Right ventricle myocardium superior (tissue), 1 donor: ENCODE results near the gene CACNA2D2. TPM values are rescaled to one million over a fixed set of nuclear protein-coding genes. Genes with fewer than 3 reads are reported as not detected.

Experiments used
- ATAC-seq: fragments of 200-7000 bp; cut with Tn5 transposase; one replicate; pipeline ENCODE4 v1.9.1; 2020; ENCODE audit warnings: mild to moderate bottlenecking; ENCODE audit not compliant: poor library complexity
- DNase-seq: peaks from one replicate; pipeline ENCODE4 v3.0.0-alpha.2; 2020
- intact Hi-C: fragments of 100-400 bp; cut with DNase I; formaldehyde crosslinking; loops from one replicate; pipeline ENCODE4 v1.11.2; 2022
- total RNA-seq: library from RNA; stranded (reverse); fragmentation: NEBNext Ultra II Directional; extraction: Animal tissue kit (Norgen Biotek cat#: 25700); gene quantifications from one replicate; pipeline ENCODE4 v1.2.1, GENCODE V29; 2021
- donor health status: DM: no; HTN: yes; CAD: no; lungs with severe emphysema.

The CACNA2D2 gene
- total RNA-seq, 1 donor from 2014 or later, result 1.6 TPM

- intact Hi-C loops, result loop anchor here (5.0 kb wide), 1 partner anchor 197 kb away; no protein-coding TSS in a partner anchor
- ATAC-seq, result no peak
- DNase-seq, result no peak
These were observed 158.4 kb downstream of the CACNA2D2 start for GRCh38 chr3:50345008-50345407.

GRCh38 chr3:50342813-50343633, 160.4 kb downstream of the CACNA2D2 start:
- ATAC-seq (no peak), DNase-seq (no peak)
- intact Hi-C loops, result no loop called here

DNA sequence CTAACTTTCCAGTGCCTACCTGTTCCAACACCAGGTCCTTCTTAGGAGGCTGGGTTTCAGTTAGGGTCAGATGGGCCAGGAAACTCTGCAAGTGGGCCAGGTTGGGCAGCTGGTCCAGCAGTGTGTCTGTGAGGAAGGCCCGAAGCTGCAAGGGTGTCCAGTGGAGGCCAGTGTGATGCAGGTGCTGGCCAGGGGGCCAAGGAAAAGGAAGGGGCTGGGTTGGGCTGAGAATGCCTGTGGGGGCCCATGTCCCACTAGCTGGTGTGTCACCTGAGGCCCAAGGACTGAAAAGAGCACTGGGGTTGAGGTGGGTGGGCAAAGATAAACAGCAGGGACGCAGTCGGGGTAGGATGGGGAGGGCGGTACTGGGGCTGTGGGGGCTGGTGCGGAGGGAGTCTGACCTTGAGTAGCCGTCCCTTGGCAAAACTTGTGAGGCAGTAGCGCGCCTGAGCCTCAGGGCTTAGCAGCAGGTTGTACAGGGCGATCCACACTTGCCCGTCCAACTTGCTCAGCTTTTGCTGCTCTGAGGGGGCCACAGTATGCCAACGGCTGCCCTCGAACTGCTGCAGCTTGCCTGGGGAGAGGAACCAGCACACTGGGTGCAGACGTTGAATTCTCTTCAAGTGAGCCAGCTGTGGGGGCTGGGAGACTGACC, 161.3 kb downstream of the CACNA2D2 start:
- DNase-seq (no peak), ATAC-seq (no peak)
- intact Hi-C loops, result no loop called here

DNA sequence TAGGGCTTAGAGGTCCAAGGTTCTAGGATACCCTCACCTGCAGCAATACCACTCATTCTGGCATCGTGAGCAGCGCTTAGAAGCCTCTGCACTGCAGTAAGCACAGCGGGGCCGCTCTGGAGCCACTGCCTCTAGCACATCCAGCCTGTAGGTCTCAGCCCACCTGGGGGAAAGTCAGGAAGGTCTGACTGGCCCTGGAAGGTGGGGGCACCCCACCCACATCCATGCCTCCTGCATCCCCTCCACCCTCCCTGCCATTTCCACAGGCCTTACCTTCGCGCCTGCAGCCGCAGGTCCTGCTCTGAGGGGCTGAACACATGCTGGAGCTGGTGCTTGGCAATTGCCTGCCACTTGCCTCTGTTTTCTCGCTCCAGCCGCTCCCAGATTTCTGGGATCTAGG, 161.9 kb downstream of the CACNA2D2 start:
- intact Hi-C loops, result no loop called here
- ATAC-seq, result no peak
- DNase-seq, result peak; percentile 46

DNA sequence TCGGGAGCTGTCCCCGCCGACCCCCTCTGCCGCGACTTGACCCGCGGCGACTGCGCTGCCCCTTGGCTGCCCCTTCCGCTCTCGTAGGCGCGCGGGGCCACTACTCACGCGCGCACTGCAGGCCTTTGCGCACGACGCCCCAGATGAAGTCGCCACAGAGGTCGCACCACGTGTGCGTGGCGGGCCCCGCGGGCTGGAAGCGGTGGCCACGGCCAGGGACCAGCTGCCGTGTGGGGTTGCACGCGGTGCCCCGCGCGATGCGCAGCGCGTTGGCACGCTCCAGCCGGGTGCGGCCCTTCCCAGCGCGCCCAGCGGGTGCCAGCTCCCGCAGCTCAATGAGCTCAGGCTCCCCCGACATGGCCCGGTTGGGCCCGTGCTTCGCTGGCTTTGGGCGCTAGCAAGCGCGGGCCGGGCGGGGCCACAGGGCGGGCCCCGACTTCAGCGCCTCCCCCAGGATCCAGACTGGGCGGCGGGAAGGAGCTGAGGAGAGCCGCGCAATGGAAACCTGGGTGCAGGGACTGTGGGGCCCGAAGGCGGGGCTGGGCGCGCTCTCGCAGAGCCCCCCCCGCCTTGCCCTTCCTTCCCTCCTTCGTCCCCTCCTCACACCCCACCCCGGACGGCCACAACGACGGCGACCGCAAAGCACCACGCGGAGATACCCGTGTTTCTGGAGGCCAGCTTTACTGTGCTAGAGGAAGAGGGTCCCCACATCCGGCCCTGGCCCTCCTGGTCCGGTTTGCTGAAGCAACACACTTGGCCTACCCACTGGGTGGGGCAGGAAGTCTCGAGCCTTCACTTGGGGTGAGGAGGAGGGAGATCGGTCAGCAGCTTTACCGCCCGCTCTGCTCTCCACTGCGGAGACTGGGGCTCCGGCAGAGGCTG, 162.7 kb downstream of the CACNA2D2 start, which contains the start of gene RASSF1:
TSS of gene RASSF1 (minus strand) at position 389 of the 882 bp plus-strand sequence. CDS start at position 358, 31 bp downstream.
- DNase-seq (peak; percentile 90), ATAC-seq (peak; percentile 44)
- intact Hi-C loops, result no loop called here

DNA sequence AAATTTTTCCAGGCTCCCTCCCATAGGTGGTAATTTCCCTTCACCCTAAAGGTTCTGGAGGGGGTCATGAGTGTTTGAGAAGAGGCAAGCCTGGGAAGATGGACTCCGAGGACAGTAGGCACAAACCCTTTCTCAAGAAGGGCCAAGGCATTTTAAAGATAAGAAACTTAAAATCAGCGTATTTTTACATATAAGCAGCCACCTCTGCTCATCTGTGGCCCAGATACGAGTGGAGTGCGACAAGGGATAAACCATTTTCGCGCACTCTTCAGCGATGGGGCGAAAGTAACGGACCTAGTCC, 163.3 kb downstream of the CACNA2D2 start:
- intact Hi-C loops, result no loop called here
- DNase-seq (no peak), ATAC-seq (no peak)

GRCh38 chr3:50339485-50340146, 163.8 kb downstream of the CACNA2D2 start:
- intact Hi-C loops, result no loop called here
- no peak for ATAC-seq
- no peak for DNase-seq

GRCh38 chr3:50338965-50339364, 164.5 kb downstream of the CACNA2D2 start:
- intact Hi-C loops, result no loop called here
- ATAC-seq, result no peak
- no peak for DNase-seq

GRCh38 chr3:50337175-50337861, 166.1 kb downstream of the CACNA2D2 start:
- DNase-seq (peak; percentile 100), ATAC-seq (peak; percentile 87)
- intact Hi-C loops, result no loop called here

- intact Hi-C loops, result no loop called here
- no peak for DNase-seq
- ATAC-seq, result no peak
These were observed 166.8 kb downstream of the CACNA2D2 start for GRCh38 chr3:50336452-50337174.

- DNase-seq (no peak), ATAC-seq (no peak)
- intact Hi-C loops, result no loop called here
These were observed 168.9 kb downstream of the CACNA2D2 start for GRCh38 chr3:50334339-50335075.

DNA sequence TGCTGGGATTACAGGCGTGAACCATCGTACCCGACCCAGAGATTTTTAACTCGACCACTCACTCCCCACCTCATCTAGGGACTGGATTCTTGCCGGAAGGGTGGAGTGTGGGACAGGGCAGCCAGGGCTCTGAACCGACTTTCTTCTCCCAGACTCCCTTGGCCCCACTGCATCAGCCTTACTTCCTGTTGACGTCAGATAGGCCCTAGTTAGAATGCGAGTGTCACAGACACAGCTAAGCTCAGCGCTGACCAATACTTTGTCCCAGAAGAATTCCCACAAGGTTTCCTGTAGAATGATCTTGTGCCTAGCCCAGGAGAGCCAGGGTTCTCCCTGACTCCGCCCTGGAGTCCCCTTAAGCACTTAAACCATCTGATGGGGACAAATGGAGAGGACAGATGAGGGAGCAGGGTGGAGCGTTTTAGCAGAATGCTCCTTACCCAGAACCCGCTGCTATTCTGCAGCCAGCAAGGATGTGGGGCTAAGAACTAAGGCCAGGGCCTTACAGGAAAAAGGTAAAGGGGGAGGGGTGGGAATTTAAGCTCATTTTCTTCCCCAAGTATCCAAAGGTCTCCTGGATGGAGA, 169.6 kb downstream of the CACNA2D2 start:
- DNase-seq (no peak), ATAC-seq (peak; percentile 5)
- intact Hi-C loops, result no loop called here

DNA sequence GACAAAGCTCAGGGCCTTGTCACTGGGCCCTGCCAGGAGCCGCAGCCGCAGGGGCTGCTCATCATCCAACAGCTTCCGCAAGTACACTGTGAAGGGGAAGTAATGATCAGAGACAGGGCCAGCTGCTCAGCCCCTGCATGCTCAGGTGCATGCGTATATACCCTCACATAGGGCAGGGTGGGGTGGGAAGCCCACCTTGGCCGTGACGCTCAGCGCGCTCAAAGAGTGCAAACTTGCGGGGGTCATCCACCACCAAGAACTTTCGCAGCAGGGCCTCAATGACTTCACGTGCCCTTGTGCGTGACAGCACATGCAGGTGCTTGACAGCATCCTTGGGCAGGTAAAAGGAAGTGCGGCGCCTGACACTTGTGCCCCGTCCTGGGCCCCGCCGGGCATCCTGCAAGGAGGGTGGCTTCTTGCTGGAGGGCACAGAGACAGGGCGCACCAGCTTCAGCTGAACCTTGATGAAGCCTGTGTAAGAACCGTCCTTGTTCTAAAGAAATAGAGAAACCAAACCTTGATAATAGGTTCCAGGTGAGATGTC, 172.0 kb downstream of the CACNA2D2 start:
- DNase-seq, result no peak
- ATAC-seq, result no peak
- intact Hi-C loops, result no loop called here

GRCh38 chr3:50330330-50330729, 173.1 kb downstream of the CACNA2D2 start:
- DNase-seq (no peak), ATAC-seq (no peak)
- intact Hi-C loops, result no loop called here

DNA sequence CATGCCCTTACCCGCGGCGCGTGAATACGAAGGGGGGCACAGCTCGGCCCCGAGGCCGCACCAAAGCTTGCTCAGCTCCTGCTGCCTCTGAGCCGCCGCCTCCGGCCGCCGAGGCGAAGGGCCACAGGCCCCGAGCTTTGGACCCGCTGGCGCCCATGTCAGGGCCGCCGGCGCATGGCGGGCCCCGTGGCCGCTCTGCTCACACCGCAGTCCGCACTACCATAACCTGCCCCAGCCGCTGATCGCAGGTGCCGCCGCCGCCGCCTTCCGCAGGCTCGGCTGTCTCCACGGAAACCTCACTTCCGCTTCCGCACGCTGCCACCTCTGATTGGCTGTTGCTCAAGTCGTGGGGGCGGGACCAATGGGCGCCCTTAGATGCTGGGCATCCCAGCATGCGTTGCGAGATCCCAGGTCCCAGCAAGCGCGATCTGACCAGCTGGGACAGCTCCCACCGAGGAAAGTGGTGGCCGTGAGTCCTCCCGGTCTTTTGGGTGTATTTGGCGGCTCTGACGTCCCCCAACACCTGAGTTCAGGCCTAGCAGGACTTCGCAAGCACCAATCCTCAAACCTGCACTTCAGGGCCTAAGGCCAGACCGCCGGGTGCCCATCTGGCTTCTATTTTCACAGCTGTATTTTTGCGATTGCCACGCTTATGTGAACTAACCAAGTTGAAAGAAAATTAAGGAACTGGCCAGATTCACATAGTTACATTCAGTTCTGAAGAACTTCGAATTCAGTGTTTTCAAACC, 175.3 kb downstream of the CACNA2D2 start, which contains the start of gene TUSC2:
TSS of gene TUSC2 (minus strand) at position 281 of the 749 bp plus-strand sequence. CDS start at position 157, 124 bp downstream.
- DNase-seq (peak; percentile 99), ATAC-seq (peak; percentile 91)
- intact Hi-C loops, result no loop called here

- intact Hi-C loops, result no loop called here
- no peak for ATAC-seq
- DNase-seq, result no peak
These were observed 176.3 kb downstream of the CACNA2D2 start for GRCh38 chr3:50327129-50327528.
